Muscle layer of duodenum (tissue), 2 donors: ENCODE data around the gene SERPINB6.

Experiments used
- H3K27ac ChIP-seq: one replicate; pipeline ENCODE4 v1.7.0; 2013; ENCODE audit warnings: mild to moderate bottlenecking, low read length
- H3K27me3 ChIP-seq: one replicate; pipeline ENCODE4 v1.7.0; 2013; ENCODE audit warnings: low read depth, mild to moderate bottlenecking, control low read depth, low read length
- H3K36me3 ChIP-seq, 2 donors: one replicate each; pipeline ENCODE4 v1.7.0; 2013; ENCODE audit warnings: low read length in 2 of 2, control low read depth in 1 of 2, mild to moderate bottlenecking in 1 of 2; ENCODE audit not compliant: insufficient read depth in 2 of 2, control insufficient read depth in 1 of 2
- H3K4me1 ChIP-seq, 2 donors: one replicate each; pipeline ENCODE4 v1.7.0; 2013; ENCODE audit warnings: low read length in 2 of 2, mild to moderate bottlenecking in 2 of 2, control low read depth in 1 of 2, moderate library complexity in 1 of 2; ENCODE audit not compliant: insufficient read depth in 2 of 2, control insufficient read depth in 1 of 2
- H3K4me3 ChIP-seq, 2 donors: one replicate each; pipeline ENCODE4 v1.7.0; 2013; ENCODE audit warnings: low read length in 2 of 2, low read depth in 1 of 2, mild to moderate bottlenecking in 1 of 2
- H3K9me3 ChIP-seq, 2 donors: one replicate each; pipeline ENCODE4 v1.7.0; 2013; ENCODE audit warnings: low read length in 2 of 2, control low read depth in 1 of 2, mild to moderate bottlenecking in 1 of 2; ENCODE audit not compliant: control insufficient read depth in 1 of 2
- donor health status: healthy.

SERPINB6 gene

GRCh38 chr6:2971420-2972218 is at the start of gene SERPINB6:
Gene SERPINB6 (minus strand): TSS chr6:2971567. CDS start chr6:2959332, 12,235 bp downstream.
- Histone ChIP-seq H3K4me3 (peak within 1 kb of the TSS; percentile 65 to 72), H3K27ac (peak within 1 kb of the TSS; percentile 88), H3K36me3 (no peaks in the 10 kb centered on the region), H3K9me3 (no peaks in the 10 kb centered on the region), H3K27me3 (no peaks in the 10 kb centered on the region), H3K4me1 (peaks cover 4 to 25% of the 10 kb centered on the region in 2 donors)

GRCh38 chr6:3019749-3020320 is 48.5 kb upstream of the SERPINB6 start:
- Histone ChIP-seq H3K4me3 (no peak overlapping the region), H3K4me1 (peaks cover 0 to 4% of the 10 kb centered on the region in 2 donors), H3K9me3 (no peaks in the 10 kb centered on the region), H3K27me3 (no peaks in the 10 kb centered on the region), H3K36me3 (peaks cover 22 to 40% of the 10 kb centered on the region in 2 donors), H3K27ac (no peak overlapping the region)

GRCh38 chr6:3019065-3019464 is 47.7 kb upstream of the SERPINB6 start:
- H3K36me3 ChIP-seq: peaks cover 27 to 48% of the 10 kb centered on the region in 2 donors
- no peaks in the 10 kb centered on the region for H3K4me1 ChIP-seq
- no peak overlapping the region for H3K4me3 ChIP-seq
- H3K27ac ChIP-seq: no peak overlapping the region
- no peaks in the 10 kb centered on the region for H3K27me3 ChIP-seq
- H3K9me3 ChIP-seq: no peaks in the 10 kb centered on the region

GRCh38 chr6:3017304-3017703 is 45.9 kb upstream of the SERPINB6 start:
- H3K9me3 ChIP-seq: peaks cover 0 to 1% of the 10 kb centered on the region in 2 donors
- H3K27ac ChIP-seq: no peak overlapping the region
- H3K27me3 ChIP-seq: no peaks in the 10 kb centered on the region
- H3K4me1 ChIP-seq: no peaks in the 10 kb centered on the region
- H3K4me3 ChIP-seq: no peak overlapping the region
- H3K36me3 ChIP-seq: peaks cover 31 to 60% of the 10 kb centered on the region in 2 donors

GRCh38 chr6:3016473-3017280 is 45.3 kb upstream of the SERPINB6 start:
- no peaks in the 10 kb centered on the region for H3K4me1 ChIP-seq
- H3K36me3 ChIP-seq: peaks cover 35 to 66% of the 10 kb centered on the region in 2 donors
- H3K4me3 ChIP-seq: no peak overlapping the region
- H3K27ac ChIP-seq: no peak overlapping the region
- H3K9me3 ChIP-seq: peaks cover 0 to 8% of the 10 kb centered on the region in 2 donors
- H3K27me3 ChIP-seq: no peaks in the 10 kb centered on the region

- H3K9me3 ChIP-seq: peaks cover 8 to 12% of the 10 kb centered on the region in 2 donors
- H3K27me3 ChIP-seq: no peaks in the 10 kb centered on the region
- no peak overlapping the region for H3K27ac ChIP-seq
- no peak overlapping the region for H3K4me3 ChIP-seq
- no peaks in the 10 kb centered on the region for H3K4me1 ChIP-seq
- H3K36me3 ChIP-seq: peaks cover 39 to 80% of the 10 kb centered on the region in 2 donors
These were observed 43.8 kb upstream of the SERPINB6 start for GRCh38 chr6:3015144-3015543.

GRCh38 chr6:3014675-3015066 is 43.3 kb upstream of the SERPINB6 start:
- Histone ChIP-seq H3K4me1 (no peaks in the 10 kb centered on the region), H3K9me3 (peaks cover 8 to 12% of the 10 kb centered on the region in 2 donors), H3K36me3 (peaks cover 39 to 78% of the 10 kb centered on the region in 2 donors), H3K27ac (no peak overlapping the region), H3K4me3 (no peak overlapping the region), H3K27me3 (no peaks in the 10 kb centered on the region)

GRCh38 chr6:3013901-3014674 is 42.7 kb upstream of the SERPINB6 start:
- Histone ChIP-seq H3K4me1 (no peaks in the 10 kb centered on the region), H3K9me3 (peaks cover 8 to 12% of the 10 kb centered on the region in 2 donors), H3K4me3 (no peak overlapping the region), H3K27ac (no peak overlapping the region), H3K36me3 (peaks cover 39 to 75% of the 10 kb centered on the region in 2 donors), H3K27me3 (no peaks in the 10 kb centered on the region)

- H3K9me3 ChIP-seq: peaks cover 8 to 12% of the 10 kb centered on the region in 2 donors
- H3K4me3 ChIP-seq: no peak overlapping the region
- H3K27me3 ChIP-seq: no peaks in the 10 kb centered on the region
- peaks cover 39 to 75% of the 10 kb centered on the region in 2 donors for H3K36me3 ChIP-seq
- H3K27ac ChIP-seq: no peak overlapping the region
- H3K4me1 ChIP-seq: no peaks in the 10 kb centered on the region
These were observed 42.1 kb upstream of the SERPINB6 start for GRCh38 chr6:3013486-3013885.

- H3K9me3 ChIP-seq: peaks cover 8 to 12% of the 10 kb centered on the region in 2 donors
- H3K27ac ChIP-seq: no peak overlapping the region
- no peak overlapping the region for H3K4me3 ChIP-seq
- H3K27me3 ChIP-seq: no peaks in the 10 kb centered on the region
- no peaks in the 10 kb centered on the region for H3K4me1 ChIP-seq
- peaks cover 32 to 77% of the 10 kb centered on the region in 2 donors for H3K36me3 ChIP-seq
These were observed 40.2 kb upstream of the SERPINB6 start for GRCh38 chr6:3011592-3011991.
